HEK293 (cell line): Measurements from ENCODE around the gene CCK.

Experiments
- CTCF ChIA-PET: fragments of 350-600 bp; formaldehyde crosslinking; extraction: SDS; loops from one replicate; lab custom pipeline; 2021; ENCODE audit warnings: antibody characterized with exemption; lab: Yijun Ruan, JAX
- POLR2A ChIA-PET: fragments of 300-600 bp; formaldehyde crosslinking; extraction: SDS; loops from one replicate; lab custom pipeline; 2020; ENCODE audit warnings: antibody characterized with exemption, inconsistent platforms; lab: Yijun Ruan, JAX
- H3K27ac ChIP-seq: fragments of 200-500 bp; sonication (Bioruptor generic); 2 replicates; pipeline ENCODE4 v1.5.1; 2014; ENCODE audit warnings: low read depth, low read length, control low read depth, inconsistent platforms; ENCODE audit errors: extremely low read depth
- H3K36me3 ChIP-seq, 2 experiments: fragments of 200-500 bp in 1 of 2; sonication (Bioruptor generic) in 1 of 2; 1 replicate in 1 of 2; 2 replicates in 1 of 2; pipeline ENCODE4 v1.5.1; 2014 to 2017; ENCODE audit warnings: inconsistent platforms in 2 of 2, low read length in 2 of 2; ENCODE audit not compliant: control insufficient read depth in 2 of 2, insufficient read depth in 1 of 2
- H3K4me1 ChIP-seq: fragments of 200-500 bp; sonication (Bioruptor generic); 2 replicates; pipeline ENCODE4 v1.5.1; 2014; ENCODE audit warnings: mild to moderate bottlenecking, low read length, inconsistent platforms; ENCODE audit not compliant: control insufficient read depth, insufficient read depth
- H3K4me3 ChIP-seq: 2 replicates; pipeline ENCODE4 v1.5.1; 2011; ENCODE audit warnings: low read depth, mild to moderate bottlenecking, control low read depth, low read length, moderate library complexity
- H3K9me3 ChIP-seq: fragments of 200-500 bp; sonication (Bioruptor generic); 2 replicates; pipeline ENCODE4 v1.5.1; 2014; ENCODE audit warnings: low read depth, low read length, inconsistent platforms; ENCODE audit not compliant: control insufficient read depth, insufficient read depth
- BCL6B ChIP-seq: fragments of 450-650 bp; formaldehyde crosslinking; IDR thresholded peaks from 2 replicates; pipeline ENCODE4 v1.5.1; 2017; ENCODE audit warnings: missing biosample characterization, missing genetic modification characterization
- FEZF1 ChIP-seq: fragments of 450-650 bp; formaldehyde crosslinking; IDR thresholded peaks from 2 replicates; pipeline ENCODE4 v1.5.1; 2016; ENCODE audit warnings: missing biosample characterization, missing genetic modification characterization
- HIC1 ChIP-seq: fragments of 450-650 bp; formaldehyde crosslinking; IDR thresholded peaks from 2 replicates; pipeline ENCODE4 v1.5.1; 2016; ENCODE audit warnings: missing biosample characterization, missing genetic modification characterization
- MYNN ChIP-seq: fragments of 450-650 bp; formaldehyde crosslinking; IDR thresholded peaks from 2 replicates; pipeline ENCODE4 v1.5.1; 2016; ENCODE audit warnings: missing biosample characterization, missing genetic modification characterization, borderline replicate concordance
- REPIN1 ChIP-seq: fragments of 450-650 bp; formaldehyde crosslinking; IDR thresholded peaks from 2 replicates; pipeline ENCODE4 v1.5.1; 2017; ENCODE audit warnings: missing biosample characterization, missing genetic modification characterization, low read depth
- SALL2 ChIP-seq: fragments of 450-650 bp; formaldehyde crosslinking; IDR thresholded peaks from 2 replicates; pipeline ENCODE4 v1.5.0; 2017; ENCODE audit warnings: missing biosample characterization, mild to moderate bottlenecking, missing genetic modification characterization, borderline replicate concordance
- TRIM28 ChIP-seq: IDR thresholded peaks from 2 replicates; pipeline ENCODE4 v1.6.1; 2011; ENCODE audit warnings: low read length, control low read depth, borderline replicate concordance
- ZBTB11 ChIP-seq: fragments of 450-650 bp; formaldehyde crosslinking; conservative IDR thresholded peaks from 2 replicates; pipeline ENCODE4 v1.5.1; 2016; ENCODE audit warnings: low read depth, missing biosample characterization, missing genetic modification characterization
- ZBTB8A ChIP-seq: fragments of 450-650 bp; formaldehyde crosslinking; IDR thresholded peaks from 2 replicates; pipeline ENCODE4 v1.5.1; 2016; ENCODE audit warnings: missing biosample characterization, missing genetic modification characterization
- ZFP37 ChIP-seq: fragments of 450-650 bp; formaldehyde crosslinking; IDR thresholded peaks from 2 replicates; pipeline ENCODE4 v1.5.1; 2016; ENCODE audit warnings: missing biosample characterization, missing genetic modification characterization
- ZFP69B ChIP-seq: fragments of 450-650 bp; formaldehyde crosslinking; IDR thresholded peaks from 2 replicates; pipeline ENCODE4 v1.5.1; 2016; ENCODE audit warnings: missing biosample characterization, missing genetic modification characterization
- ZNF121 ChIP-seq: fragments of 450-650 bp; formaldehyde crosslinking; IDR thresholded peaks from 2 replicates; pipeline ENCODE4 v1.5.1; 2016; ENCODE audit warnings: missing biosample characterization, missing genetic modification characterization
- ZNF146 ChIP-seq: fragments of 450-650 bp; formaldehyde crosslinking; IDR thresholded peaks from 2 replicates; pipeline ENCODE4 v1.5.1; 2016; ENCODE audit warnings: missing biosample characterization, missing genetic modification characterization
- ZNF155 ChIP-seq: fragments of 450-650 bp; formaldehyde crosslinking; IDR thresholded peaks from 2 replicates; pipeline ENCODE4 v1.5.1; 2016; ENCODE audit warnings: missing biosample characterization, missing genetic modification characterization
- ZNF202 ChIP-seq: fragments of 450-650 bp; formaldehyde crosslinking; IDR thresholded peaks from 2 replicates; pipeline ENCODE4 v1.5.1; 2016; ENCODE audit warnings: missing biosample characterization, missing genetic modification characterization, borderline replicate concordance
- ZNF24 ChIP-seq: fragments of 450-650 bp; formaldehyde crosslinking; IDR thresholded peaks from 2 replicates; pipeline ENCODE4 v1.5.1; 2016; ENCODE audit warnings: missing biosample characterization, missing genetic modification characterization
- ZNF391 ChIP-seq: fragments of 450-650 bp; formaldehyde crosslinking; IDR thresholded peaks from 2 replicates; pipeline ENCODE4 v1.5.1; 2016; ENCODE audit warnings: low read depth, missing biosample characterization, missing genetic modification characterization, borderline replicate concordance
- ZNF394 ChIP-seq: fragments of 450-650 bp; formaldehyde crosslinking; IDR thresholded peaks from 2 replicates; pipeline ENCODE4 v1.5.1; 2016; ENCODE audit warnings: missing biosample characterization, missing genetic modification characterization, mild to moderate bottlenecking, moderate library complexity, borderline replicate concordance
- ZNF398 ChIP-seq: fragments of 450-650 bp; formaldehyde crosslinking; IDR thresholded peaks from 2 replicates; pipeline ENCODE4 v1.5.1; 2017; ENCODE audit warnings: missing biosample characterization, missing genetic modification characterization
- ZNF48 ChIP-seq: fragments of 450-650 bp; formaldehyde crosslinking; IDR thresholded peaks from 2 replicates; pipeline ENCODE4 v1.5.1; 2016; ENCODE audit warnings: missing biosample characterization, missing genetic modification characterization
- ZNF529 ChIP-seq: fragments of 450-650 bp; formaldehyde crosslinking; IDR thresholded peaks from 2 replicates; pipeline ENCODE4 v1.5.1; 2017; ENCODE audit warnings: missing genetic modification characterization, missing biosample characterization; ENCODE audit not compliant: insufficient replicate concordance
- ZNF645 ChIP-seq: fragments of 450-650 bp; formaldehyde crosslinking; IDR thresholded peaks from 2 replicates; pipeline ENCODE4; 2016; ENCODE audit warnings: missing biosample characterization, missing genetic modification characterization
- ZNF701 ChIP-seq: fragments of 450-650 bp; formaldehyde crosslinking; IDR thresholded peaks from 2 replicates; pipeline ENCODE4 v1.5.1; 2016; ENCODE audit warnings: missing biosample characterization, missing genetic modification characterization
- ZNF768 ChIP-seq: fragments of 450-650 bp; formaldehyde crosslinking; IDR thresholded peaks from 2 replicates; pipeline ENCODE4 v1.5.1; 2018; ENCODE audit warnings: missing biosample characterization, mild to moderate bottlenecking, missing genetic modification characterization
- ZNF843 ChIP-seq: fragments of 450-650 bp; formaldehyde crosslinking; IDR thresholded peaks from 2 replicates; pipeline ENCODE4 v1.5.1; 2016; ENCODE audit warnings: missing biosample characterization, missing genetic modification characterization
- ZSCAN16 ChIP-seq: fragments of 450-650 bp; formaldehyde crosslinking; IDR thresholded peaks from 2 replicates; pipeline ENCODE4 v1.5.1; 2016; ENCODE audit warnings: missing biosample characterization, missing genetic modification characterization

The CCK gene

GRCh38 chr3:42210726-42211125 is 55.3 kb downstream of the CCK start:
- no peaks in the 10 kb centered on the region for H3K9me3 ChIP-seq
- CTCF ChIA-PET, result interaction anchor here (2.1 kb wide), 1 partner anchor 20 kb away, joined by 7 read pairs; no protein-coding TSS in a partner anchor
- TF ChIP-seq ZNF121 (tag by site-specific recombination) (no peak), ZNF24 (tag by site-specific recombination) (no peak), SALL2 (tag by site-specific recombination) (no peak), ZNF155 (tag by site-specific recombination) (no peak), ZBTB8A (tag by site-specific recombination) (no peak), BCL6B (tag by site-specific recombination) (no peak), ZSCAN16 (tag by site-specific recombination) (no peak)
- H3K27ac ChIP-seq, result no peak overlapping the region
- POLR2A ChIA-PET, result no interaction called here
- no peaks in the 10 kb centered on the region for H3K4me1 ChIP-seq
- no peak overlapping the region for H3K4me3 ChIP-seq
- H3K36me3 ChIP-seq, result peaks cover 0 to 68% of the 10 kb centered on the region in 2 experiments; a peak in 1 of 3 replicates

- Histone ChIP-seq H3K36me3 (peaks cover 0 to 75% of the 10 kb centered on the region in 2 experiments; a peak in 1 of 3 replicates), H3K27ac (no peak overlapping the region), H3K9me3 (no peaks in the 10 kb centered on the region), H3K4me3 (no peak overlapping the region), H3K4me1 (no peaks in the 10 kb centered on the region)
- ChIA-PET POLR2A (no interaction called here), CTCF (interaction anchor here (0.7 to 2.1 kb wide), 2 partner anchors 19 to 45 kb away, joined by 4 to 7 read pairs; no protein-coding TSS in a partner anchor)
- no peak for TF ChIP-seq TRIM28
- TF ChIP-seq FEZF1 (tag by site-specific recombination), result no peak
- TF ChIP-seq ZNF768 (tag by site-specific recombination), result no peak
- TF ChIP-seq ZNF146 (tag by site-specific recombination), result no peak
- no peak for TF ChIP-seq ZNF645 (tag by site-specific recombination)
- TF ChIP-seq ZBTB11 (tag by site-specific recombination), result no peak
- no peak for TF ChIP-seq ZNF529
- no peak for TF ChIP-seq ZFP69B (tag by site-specific recombination)
- TF ChIP-seq HIC1 (tag by site-specific recombination), result no peak
- TF ChIP-seq MYNN, result no peak
- no peak for TF ChIP-seq ZNF701 (tag by site-specific recombination)
- TF ChIP-seq ZNF391, result no peak
- no peak for TF ChIP-seq REPIN1 (tag by site-specific recombination)
- TF ChIP-seq ZNF843 (tag by site-specific recombination), result no peak
- no peak for TF ChIP-seq ZNF48 (tag by site-specific recombination)
- TF ChIP-seq ZFP37 (tag by site-specific recombination), result no peak
- no peak for TF ChIP-seq ZNF398 (tag by site-specific recombination)
- TF ChIP-seq ZNF202 (tag by site-specific recombination), result no peak
- TF ChIP-seq ZNF394 (tag by site-specific recombination), result no peak
- TF ChIP-seq, all 188 proteins: peak for 0
Measured at GRCh38 chr3:42209917-42210316, 56.1 kb downstream of the CCK start.
